Ovary (tissue), 1 donor: ENCODE measurements around the gene ZNF565.

ENCODE experiments used
- EP300 ChIP-seq: sonication (generic); formaldehyde crosslinking; IDR thresholded peaks from one replicate; pipeline ENCODE4 v1.6.1; 2017; ENCODE audit warnings: antibody characterized with exemption
- POLR2A ChIP-seq: fragments of 450-650 bp; IDR thresholded peaks from one replicate; pipeline ENCODE4 v1.6.1; 2017; ENCODE audit warnings: antibody characterized with exemption, mild to moderate bottlenecking, moderate library complexity

DNA sequence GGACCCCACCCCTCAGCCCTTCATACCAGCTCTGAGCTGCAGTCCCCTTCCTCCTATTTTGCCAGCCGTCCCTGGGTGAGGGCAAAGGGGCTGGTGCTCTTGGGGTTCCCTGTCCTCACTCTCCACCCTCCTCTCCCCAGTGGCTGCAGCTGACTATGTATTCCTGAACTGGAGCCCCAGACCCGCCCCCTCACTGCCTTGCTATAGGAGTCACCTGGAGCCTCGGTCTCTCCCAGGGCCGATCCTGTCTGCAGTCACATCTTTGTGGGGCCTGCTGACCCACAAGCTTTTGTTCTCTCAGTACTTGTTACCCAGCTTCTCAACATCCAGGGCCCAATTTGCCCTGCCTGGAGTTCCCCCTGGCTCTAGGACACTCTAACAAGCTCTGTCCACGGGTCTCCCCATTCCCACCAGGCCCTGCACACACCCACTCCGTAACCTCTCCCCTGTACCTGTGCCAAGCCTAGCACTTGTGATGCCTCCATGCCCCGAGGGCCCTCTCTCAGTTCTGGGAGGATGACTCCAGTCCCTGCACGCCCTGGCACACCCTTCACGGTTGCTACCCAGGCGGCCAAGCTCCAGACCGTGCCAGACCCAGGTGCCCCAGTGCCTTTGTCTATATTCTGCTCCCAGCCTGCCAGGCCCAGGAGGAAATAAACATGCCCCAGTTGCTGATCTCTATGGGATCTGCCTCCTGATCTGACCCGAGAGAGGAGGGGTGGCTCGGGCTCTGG is 64.6 kb downstream of the ZNF565 start:
- TF ChIP-seq EP300: no peak
- TF ChIP-seq POLR2A: no peak
